TTC549 (cell line): Measurements from ENCODE around the gene HSBP1L1.

Experiments used
- FAIRE-seq: peaks from 2 replicates; lab custom pipeline; 2012; peaks lifted over from hg19 to GRCh38; lab: Jason Lieb, UNC

The HSBP1L1 gene

DNA sequence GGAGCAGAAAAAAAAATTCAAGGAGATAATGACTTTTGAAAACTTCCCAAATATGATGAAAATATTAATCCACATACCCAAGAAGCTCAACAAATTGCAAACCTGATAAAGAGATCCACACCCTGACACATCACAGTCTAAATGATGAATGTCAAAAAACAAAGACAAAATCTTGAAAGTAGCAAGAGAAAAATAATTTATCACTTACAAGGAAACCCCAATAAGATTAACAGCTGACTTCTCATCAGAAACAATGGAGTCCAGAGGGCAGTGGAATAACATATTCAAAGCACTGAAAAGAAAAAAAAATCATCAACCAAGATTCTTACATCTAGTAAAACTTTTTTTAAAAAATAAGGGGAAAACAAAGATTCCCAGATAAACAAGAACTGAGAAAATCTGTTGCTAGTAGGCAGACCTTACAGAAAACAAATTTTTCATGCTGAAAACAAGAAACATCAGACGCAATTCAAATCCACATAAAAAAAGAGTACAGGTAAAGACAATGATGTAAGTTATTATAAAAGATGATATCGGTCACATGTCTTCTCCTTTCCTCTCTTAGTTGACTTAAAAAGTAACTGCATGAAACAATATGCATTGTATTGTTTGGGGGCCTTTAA is 34.3 kb upstream of the HSBP1L1 start:
- FAIRE-seq = peak; percentile 9

DNA sequence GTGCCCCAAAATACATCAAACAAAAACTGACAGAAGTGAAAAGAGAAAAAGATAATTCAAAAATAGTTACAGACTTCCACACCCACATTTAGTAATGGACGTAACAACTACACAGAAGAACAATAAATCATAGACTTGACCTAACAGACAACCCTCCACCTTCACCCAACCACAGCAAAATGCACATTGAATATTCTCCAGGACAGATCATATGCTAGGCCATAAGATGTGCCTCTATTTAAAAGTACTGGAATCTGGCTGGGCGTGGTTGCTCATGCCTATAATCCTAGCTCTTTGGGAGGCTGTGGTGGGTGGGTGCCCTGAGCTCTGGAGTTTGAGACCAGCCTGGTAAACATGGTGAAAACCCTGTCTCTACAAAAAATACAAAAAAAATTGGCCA is 33.0 kb upstream of the HSBP1L1 start:
- no peak for FAIRE-seq

DNA sequence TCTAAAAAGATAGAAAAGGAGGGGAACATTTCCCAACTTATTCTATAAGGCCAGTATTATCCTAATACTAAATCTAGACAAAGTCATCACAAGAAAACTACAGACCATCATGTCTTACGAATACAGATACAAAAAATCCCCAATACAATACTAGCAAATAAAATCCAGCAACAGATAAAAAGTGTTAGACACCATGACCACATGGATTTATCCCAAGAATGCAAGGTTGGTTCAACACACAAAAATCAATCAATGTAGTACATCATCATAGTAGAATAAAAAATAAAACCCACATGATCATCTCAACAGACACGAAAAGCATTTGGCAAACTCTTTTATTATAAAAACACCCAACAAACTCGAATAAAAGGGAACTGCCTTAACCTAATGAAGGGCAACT is 31.5 kb upstream of the HSBP1L1 start:
- FAIRE-seq = no peak

DNA sequence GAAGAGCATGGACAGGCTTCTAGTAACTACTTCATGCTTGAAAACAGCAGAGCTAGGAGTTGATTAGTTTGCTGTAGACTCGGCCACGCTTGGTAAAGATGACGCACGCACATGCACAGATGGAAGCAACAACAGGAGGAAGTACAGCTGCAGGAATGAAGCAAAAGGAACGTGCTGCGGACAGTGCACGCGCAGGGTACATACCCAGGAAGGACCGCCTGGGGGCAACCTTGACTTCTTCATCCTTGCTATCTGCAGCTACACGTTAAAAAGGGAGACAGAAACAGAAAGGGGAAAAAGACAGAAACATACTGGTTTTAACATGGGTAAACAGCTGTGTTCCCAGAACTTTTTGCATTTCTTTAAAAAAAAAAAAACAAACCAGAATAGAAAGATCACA is 30.7 kb upstream of the HSBP1L1 start:
- FAIRE-seq = no peak

DNA sequence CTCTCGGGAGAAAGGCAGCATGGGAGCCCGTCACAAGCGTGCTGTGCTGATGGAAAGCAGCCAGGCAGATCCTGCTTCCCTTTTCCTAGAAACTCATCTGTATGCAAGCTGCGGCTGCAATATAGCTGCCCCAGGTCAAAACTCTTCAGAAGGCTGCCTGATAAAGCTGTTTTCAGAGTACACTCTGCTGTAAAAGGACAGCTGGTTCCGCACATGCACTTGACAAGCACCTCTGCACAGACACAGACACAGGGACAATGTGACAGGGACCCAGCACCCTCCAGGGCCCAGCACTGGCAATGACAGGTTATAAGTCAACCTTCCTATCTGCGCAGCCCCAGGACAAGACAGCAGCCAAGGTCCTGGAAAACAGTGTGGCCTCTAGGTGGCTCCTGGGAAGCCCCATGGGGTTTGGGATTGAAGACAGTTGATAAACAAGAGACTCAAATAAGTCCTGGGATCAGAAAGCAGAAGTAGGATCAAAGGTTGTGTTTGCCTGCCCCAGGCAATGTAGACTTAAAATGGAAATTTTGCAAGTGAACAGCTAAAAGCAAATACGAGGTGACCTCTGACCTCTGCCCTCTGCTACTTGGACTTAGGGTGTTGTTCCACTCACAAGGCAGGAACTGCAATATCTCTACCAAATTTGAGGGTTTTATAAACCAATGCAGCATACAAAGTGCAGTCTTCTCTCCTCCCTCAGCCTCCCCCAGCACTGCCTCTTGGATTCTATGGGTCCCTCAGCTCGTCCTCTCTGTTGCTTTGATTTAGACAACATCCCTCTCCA is 29.9 kb upstream of the HSBP1L1 start:
- no peak for FAIRE-seq

DNA sequence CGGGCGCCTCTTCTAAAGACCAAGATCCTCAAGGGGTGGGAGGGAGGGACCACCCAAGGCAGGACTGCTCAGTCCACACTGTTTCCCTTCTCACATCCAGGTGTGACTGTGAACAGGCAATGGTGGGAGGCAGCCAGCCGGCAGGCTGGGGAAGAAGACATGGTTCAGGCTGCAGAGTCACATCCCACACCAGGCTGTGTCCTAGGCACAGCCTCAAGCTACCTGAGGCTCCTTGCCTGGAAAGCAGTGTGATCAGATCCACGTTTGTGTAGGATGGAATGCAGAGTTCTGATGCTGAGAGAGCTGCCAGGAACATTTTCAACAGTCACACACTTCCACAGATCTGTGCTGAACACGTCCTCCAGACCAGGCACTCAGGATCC is 29.4 kb upstream of the HSBP1L1 start:
- no peak for FAIRE-seq

DNA sequence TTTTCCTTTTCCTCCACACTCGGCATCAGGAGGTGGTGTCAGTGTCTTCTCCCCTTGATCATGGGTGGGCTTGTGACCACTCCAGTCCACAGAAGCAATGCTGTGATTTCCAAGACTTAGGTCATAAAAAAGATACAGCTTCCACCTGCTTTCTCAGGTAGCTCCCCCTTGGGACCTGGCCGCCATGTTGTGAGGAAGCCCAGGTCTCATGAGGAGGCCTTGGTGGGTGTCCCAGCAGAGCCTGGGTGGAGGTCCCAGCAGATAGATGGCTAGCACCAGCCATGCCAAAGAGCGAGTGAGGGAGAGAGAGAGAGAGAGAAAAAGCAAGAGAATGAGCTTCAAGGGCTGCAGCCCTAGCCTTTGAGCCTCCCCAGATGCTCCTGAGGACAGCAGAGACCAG is 28.9 kb upstream of the HSBP1L1 start:
- no peak for FAIRE-seq

DNA sequence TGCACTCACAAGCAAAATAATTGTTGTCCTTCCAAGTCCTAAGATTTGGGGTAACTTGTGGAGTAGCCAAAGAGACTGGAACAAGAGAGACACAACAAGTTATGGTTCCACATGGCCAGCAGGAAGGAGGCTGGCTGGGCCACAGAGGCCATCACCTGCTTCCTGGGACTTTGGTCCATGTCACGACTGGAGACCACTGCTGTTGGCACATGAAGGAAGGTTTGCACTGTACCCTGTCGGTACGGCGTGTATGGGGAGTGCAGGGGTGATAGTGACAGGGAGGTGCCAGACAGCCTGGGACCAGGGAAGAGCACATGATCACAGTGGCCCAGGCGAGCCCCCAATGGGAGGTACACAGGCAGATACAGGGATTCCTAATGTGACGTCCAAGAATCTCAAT is 28.5 kb upstream of the HSBP1L1 start:
- no peak for FAIRE-seq

DNA sequence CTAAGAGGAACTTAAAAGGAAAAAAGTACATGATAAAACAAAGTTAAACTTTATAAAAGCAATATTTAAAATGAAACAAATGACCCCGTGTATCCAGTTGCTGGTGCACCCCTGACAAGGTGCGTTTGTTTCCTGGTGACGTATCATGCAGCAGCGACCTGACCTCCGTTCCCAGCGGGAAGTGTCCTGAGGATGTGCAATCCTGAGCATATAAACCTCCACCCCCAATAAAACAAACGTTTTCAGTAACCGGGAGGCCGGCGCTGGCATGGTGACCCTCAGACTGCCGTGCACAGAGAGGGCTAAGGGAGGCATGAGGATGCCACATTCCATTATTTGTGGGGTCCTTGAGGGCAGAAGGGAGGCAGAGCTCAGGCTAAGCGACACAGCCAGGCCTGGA is 27.8 kb upstream of the HSBP1L1 start:
- no peak for FAIRE-seq

DNA sequence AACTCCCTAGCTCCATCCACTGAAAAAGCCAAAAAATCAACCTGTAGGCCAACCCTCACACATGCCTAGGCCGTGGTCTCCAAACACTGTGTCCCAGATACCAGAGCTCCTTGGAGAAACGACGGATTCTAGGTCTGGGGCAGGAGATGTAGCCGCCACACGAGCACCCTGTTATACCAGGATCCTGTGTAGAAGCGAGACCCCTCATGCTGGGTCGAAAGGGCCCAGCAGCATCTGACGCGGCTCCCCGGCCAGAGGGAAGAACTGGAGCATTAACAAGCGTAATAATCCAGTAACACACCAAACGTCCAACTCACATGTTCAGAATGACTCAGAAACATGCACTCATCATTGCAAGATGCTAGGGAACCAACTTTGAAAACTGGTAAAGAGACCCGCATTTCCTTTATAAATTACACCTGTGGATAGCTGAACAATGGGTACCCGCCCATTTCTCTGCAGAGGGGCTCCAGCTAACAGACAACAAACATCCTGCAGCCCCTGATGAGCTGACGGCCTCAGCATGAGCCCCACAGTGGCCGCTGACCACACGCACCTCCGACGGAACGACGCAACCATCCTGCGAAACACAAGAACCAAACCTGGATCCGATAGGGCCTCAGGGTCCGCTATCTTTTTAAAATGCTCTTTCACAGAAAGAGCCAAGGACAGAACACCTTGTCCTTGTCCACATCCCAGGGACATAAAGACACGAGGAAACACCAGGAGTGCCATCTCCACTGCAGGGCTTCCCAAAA is 27.2 kb upstream of the HSBP1L1 start:
- no peak for FAIRE-seq

DNA sequence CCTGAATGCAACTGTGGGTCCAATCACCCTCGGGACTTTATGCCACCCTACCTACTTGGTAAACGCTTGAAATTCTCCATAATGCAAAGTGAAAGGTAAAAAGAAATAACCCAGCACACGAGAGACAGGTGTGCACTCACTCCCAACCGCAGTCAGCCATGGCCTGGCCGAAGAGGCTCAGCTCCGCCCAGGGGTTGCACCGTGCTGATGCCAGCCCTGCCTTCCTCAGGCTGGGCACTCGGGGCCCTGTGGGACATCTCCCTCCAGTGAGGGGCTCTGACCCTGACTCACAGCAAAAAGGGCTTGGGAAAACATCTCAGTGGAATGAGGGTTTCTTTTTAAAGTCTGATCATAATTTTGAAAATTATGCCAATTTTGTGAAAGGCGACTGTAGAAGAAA is 26.2 kb upstream of the HSBP1L1 start:
- no peak for FAIRE-seq

DNA sequence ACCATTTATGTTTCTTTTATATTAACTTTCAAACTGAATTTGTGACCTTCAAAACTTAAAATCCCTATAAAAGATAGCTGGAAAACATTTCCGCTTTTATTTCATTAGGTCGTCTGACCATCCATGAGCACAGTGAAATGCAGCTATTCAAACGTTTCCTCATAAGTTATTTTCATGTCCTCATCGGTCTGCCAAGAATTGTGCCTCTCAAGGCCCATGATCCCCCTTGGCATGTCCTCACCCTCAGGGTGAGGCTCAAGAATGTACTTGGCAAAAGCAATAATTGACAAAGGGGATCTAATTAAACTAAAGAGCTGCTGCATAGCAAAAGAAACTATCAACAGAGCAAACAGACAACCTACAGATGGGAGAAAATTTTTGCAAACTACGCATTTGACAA is 25.3 kb upstream of the HSBP1L1 start:
- no peak for FAIRE-seq

DNA sequence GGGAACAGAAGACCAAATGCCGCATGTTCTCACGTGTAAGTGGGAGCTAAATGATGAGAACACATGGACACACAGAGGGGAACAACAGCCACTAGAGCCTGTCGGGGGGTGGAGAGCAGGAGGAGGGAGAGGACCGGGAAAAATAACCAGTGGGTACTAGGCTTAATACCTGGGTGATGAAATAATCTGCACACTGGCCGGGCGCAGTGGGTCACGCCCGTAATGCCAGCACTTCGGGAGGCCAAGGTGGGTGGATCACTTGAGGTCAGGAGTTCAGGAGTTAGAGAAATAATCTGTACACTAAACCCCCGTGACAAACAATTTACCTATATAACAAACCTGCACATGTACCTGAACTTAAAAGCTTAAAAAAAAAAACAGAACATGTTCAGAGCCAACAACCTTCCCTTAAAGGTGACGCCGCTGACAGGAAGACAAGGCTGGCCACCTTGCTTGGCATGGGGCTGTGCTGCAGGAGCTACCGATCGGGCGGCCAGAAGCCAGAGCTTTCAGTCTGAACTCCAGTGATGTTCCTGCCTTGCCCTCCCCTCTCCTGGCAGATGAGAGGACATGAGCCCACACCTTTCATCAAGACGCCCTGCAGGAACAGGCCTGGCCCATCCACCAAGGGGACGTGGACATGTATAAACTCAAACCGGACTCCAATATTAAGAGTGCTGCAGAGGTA is 24.2 kb upstream of the HSBP1L1 start:
- no peak for FAIRE-seq

DNA sequence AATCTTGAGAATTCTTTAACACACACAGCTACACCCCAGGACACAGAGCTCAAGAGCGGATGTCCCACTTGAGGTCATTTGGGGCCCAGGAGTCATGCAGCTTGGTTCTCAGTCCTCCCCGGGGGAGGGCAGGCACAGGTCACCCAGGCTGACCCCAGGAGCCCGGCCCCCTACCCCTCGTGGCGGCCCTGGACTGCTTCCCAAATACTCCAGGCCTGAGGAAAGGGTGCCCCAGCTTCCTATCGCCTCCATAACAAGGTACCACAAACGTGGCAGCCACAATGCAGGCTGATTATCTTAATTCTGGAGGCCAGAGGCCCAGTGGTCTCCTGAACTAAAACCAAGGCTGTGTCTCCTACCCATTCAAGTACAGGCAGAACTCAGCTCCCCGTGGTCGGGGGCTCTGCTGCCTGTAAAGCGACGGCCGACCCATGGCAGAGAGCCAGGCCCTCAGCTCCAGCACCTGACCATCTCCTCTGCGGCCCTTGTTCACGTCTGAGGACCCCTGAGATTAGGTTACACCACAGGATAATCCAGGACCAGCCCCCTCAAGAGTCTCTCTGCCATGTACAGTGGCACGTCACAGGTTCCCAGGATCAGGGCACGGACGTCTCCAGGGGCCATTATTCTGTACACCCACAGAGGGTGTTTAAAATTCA is 23.5 kb upstream of the HSBP1L1 start:
- no peak for FAIRE-seq

DNA sequence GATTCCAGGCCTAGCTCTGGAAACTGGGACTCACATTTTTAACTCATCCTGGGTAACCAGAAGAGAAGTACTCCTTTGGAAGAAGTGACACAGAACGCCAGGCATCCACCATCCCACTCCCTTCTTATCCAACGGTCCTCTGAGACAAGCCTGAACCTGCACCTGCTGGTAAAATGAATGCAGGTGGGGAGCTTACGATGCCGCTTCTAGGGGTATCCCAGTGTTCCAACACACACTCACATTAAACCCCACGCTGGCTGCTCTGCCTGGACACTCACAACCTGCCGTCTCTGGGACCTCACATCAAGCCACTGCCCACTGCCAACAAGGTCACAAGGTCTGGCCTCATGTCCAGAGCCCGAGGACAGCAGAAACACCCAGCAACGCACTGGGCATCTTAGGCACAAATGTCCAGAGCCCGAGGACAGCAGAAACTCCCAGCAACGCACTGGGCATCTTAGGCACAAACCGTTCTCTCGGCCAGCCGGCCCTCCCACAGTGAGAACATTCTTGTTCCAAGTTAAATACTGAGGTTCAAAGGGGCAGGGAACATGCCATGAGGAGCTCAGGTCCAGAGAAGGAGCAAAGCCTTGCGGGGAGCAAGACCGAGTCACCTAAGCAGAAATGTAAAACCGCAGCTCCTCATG is 22.8 kb upstream of the HSBP1L1 start:
- no peak for FAIRE-seq

DNA sequence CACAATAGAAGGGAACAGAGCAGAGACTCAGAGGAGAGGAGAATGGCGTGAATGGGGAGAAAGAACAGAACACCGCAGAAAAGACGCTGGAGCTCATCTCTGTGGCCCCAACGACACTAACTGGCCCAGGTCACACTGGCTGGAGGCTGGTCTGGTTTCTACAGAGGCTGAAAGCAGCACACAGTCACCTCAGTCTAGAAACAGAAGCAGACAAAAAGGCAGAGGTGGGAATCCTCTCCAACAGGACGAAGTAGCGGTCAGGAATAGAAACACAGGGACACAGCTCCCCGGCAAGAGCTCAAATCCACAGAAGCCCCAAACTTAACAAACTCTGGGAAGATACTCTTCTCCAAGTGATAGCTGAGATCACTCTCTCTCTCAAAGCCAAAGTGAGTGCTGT is 22.2 kb upstream of the HSBP1L1 start:
- FAIRE-seq = no peak

DNA sequence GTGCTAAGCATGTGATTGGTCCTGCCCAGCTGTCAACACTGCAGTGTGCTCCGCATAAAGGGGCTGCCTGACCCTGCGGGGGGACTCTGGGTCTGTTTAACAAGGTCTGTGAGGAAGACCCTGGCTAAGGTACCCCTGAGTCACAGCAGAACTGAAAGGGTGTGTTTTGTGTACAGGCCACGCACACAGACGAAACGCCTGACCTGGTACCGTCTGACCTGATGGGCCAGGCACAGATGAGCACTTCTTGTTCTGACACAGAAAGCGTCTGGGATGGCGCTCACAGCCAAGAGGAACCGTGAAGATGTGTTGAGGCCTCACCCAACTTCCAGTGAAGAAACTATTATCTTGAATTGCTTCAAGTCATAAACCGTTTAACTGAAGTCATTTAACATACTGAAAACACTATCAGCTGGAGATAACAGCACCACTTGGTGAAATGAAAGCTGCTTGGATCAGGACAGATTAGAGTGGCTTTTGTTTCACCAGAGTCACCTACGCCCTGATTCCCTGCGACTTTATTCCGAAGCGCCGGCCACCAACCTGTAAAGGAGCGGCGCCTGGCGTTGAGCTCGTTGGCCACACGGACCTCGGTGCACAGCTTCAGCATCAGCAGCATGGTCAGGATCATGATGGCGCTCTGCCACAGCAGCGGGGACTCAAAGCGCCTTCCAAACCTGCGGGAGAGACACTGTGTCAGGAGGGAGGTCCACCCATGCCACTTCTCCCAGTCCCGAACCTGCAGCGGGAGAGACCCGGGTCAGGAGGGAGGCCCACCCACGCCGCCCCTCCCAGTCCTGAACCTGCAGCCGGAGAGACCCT is 21.4 kb upstream of the HSBP1L1 start:
- no peak for FAIRE-seq

DNA sequence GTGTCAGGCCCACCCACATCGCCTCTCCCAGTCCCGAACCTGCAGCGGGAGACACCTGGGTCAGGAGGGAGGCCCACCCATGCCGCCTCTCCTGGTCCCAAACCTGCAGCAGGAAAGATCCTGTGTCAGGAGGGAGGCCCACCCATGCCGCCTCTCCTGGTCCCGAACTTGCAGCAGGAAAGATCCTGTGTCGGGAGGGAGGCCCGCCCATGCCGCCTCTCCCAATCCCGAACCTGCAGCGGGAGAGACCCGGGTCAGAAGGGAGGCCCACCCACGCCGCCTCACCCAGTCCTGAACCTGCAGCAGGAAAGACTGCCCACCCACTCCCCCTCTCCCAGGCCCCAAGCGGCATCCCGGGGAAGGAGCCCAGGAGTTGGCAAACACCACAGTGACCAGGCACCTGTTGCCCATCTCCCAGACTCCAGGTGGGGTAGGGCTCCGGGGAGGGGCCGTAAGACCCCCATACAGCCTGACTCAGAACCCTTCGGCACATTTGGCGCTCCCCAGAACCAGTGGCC is 20.8 kb upstream of the HSBP1L1 start:
- FAIRE-seq = no peak

DNA sequence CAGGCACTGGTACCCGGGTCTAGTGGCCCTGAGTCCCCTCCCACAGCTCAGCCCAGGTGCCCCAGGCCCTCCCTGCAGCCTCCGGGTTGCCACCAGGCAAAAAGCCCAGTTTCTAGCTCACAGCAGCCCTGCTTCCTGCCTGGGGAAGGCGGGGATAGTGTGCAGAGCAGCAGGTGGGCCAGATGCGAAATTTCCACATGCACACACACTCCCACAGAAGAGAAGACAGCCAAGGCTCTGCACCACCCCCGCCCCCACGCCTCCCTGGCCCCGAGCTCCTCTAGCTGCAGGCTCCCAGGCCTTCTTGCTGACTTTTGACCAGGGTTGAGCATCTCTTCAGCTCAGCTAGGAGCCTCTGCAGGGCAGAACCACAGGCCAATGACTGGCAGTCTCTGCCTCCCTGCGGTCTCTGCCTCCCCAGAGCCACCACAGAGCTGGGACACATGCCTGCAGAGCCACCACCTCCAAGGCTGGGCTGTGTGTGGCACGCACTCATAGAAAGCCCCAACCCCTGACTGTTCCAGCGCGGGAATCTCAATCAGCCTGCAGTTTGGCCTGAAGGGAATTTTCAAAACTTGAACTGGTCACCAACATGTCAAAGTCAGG is 20.2 kb upstream of the HSBP1L1 start:
- FAIRE-seq = no peak

DNA sequence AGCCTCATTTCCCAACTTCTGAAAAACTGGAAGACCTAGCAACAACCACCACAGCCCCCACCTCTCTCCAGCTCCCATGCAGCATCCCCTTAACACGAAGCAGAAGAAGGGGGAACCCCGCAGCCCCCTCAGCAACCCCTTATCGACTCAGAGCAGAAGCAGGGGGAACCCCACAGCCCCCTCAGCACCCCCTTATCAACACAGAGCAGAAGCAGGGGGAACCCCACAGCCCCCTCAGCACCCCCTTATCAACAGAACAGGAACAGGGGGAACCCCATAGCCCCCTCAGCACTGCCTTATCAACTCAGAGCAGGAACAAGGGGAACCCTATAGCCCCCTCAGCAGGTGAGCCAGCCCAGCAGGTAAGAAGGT is 19.7 kb upstream of the HSBP1L1 start:
- no peak for FAIRE-seq
